NCI-H2171 (cell line): Measurements from ENCODE around the gene COPB1.

Source experiments
- DNase-seq: peaks from one replicate; lab custom pipeline; 2025; lab: John Stamatoyannopoulos, UW

The COPB1 gene

GRCh38 chr11:14503023-14503422, 3.4 kb upstream of the COPB1 start:
- no peak for DNase-seq

GRCh38 chr11:14502039-14502438, 2.4 kb upstream of the COPB1 start:
- DNase-seq: no peak

DNA sequence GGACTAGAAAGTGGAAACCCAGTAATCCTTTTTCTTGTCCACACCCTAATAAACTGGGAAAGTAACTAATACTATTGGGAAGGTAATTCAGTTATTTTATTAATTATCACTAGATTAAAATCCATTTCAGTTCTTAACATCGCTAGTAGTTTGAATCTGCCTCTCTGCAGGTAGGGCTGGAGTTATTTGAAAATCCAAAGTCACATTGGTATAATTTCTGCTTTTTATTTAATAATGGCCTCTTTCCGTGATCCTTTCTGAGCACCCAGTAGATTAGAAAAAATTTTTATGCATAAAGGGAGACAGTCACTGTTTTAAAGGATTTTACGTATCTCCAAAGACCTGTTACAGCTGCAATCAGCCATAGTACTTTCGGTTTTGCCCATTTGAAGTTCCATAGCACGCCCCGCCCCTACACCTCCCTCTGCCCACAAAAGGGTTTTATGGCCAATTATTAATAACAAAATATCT, 605 bp upstream of the COPB1 start:
- DNase-seq: no peak

DNA sequence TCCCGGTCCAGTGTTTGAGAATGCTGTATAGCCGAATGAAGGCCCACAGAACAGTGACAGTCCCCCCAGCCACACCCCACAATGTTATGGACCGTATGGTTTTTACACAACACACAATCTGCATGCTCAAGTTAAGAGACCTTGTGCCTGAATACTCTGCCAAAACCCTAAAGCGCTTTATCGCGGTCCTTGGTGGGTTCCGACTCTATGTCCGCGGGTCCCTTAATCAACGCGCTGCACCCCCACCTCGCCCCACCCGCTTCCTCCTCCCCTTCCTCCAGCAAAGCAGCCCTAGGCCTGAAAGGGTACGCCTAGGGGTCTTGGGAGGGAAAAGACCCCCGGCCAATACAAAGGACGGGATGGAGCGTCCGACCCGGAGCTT, 442 bp downstream of the COPB1 start:
- no peak for DNase-seq

DNA sequence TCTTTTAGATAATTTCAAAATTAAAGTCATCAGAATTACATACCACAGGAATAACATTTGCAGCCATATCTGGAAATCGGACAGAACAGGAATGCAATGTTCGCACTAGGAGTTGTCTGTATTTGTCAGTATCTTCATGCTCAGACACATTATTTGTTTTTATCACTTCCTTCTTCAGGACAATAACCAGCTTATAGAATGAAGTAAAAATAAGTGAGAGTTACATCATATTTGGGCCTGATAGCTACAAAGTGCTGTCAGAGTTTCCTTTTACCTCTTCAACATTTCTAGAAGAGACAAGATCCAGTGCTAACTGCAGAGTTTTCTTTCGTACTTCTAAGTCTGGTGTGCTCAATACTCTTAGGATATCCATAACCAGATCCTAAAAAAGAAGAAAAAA, 18.9 kb downstream of the COPB1 start:
- DNase-seq: no peak

DNA sequence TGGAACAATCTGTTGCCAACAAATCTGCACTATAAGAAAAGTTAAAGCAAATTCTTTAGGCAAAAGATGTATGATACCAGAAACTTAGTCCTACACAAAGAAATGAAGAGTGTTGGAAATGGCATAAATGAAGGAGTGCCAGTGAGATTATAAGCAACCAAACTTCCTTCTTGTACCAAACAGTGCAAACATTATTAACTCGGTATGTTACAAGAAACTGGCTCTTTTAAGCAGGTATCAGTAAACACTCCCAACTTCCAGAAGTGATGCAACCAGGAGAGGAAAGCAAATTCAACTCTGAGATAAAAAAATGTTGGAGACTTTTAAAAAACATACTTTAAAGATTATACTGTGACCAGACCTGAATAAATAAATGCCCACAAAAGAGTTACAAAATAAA, 28.5 kb downstream of the COPB1 start:
- no peak for DNase-seq

- DNase-seq: no peak
Measured at GRCh38 chr11:14463623-14464022, 36.0 kb downstream of the COPB1 start.

DNA sequence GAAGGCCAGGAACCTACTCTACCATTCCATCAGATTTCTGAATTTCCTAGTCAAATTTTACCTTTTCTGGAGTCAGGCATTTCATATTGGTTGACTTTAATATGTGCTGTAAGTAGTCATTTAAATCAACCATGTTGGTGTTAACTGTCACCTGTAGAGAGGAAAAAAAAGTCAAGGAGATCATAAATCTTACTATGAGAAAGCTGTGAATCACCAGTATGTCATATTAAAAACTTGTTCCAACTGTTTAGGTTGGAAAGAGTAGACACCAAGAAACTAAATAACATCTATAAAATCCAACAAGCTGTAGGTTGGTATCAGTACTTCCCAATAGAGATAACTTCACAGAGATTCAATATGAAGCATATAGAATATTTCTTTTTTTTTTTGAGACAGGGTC, 39.5 kb downstream of the COPB1 start:
- DNase-seq: no peak

DNA sequence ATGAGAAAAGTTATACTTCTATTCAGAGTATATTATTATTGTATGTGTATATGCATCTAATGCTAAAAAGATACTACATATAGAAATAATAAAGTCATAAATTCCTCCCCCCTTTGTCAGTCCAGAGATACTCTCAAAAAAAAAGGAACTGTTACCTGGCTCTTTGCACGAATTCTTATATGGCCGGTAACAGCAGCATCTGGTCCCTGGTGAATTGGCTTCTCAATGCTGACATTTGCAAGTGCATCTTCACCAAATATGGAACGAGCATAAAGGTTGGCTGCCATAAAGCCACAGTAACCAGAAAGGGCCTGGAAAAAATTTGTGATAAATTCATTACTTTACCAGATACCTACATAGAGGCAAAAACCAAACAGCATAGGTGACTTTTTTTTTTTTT, 41.2 kb downstream of the COPB1 start:
- DNase-seq: no peak

DNA sequence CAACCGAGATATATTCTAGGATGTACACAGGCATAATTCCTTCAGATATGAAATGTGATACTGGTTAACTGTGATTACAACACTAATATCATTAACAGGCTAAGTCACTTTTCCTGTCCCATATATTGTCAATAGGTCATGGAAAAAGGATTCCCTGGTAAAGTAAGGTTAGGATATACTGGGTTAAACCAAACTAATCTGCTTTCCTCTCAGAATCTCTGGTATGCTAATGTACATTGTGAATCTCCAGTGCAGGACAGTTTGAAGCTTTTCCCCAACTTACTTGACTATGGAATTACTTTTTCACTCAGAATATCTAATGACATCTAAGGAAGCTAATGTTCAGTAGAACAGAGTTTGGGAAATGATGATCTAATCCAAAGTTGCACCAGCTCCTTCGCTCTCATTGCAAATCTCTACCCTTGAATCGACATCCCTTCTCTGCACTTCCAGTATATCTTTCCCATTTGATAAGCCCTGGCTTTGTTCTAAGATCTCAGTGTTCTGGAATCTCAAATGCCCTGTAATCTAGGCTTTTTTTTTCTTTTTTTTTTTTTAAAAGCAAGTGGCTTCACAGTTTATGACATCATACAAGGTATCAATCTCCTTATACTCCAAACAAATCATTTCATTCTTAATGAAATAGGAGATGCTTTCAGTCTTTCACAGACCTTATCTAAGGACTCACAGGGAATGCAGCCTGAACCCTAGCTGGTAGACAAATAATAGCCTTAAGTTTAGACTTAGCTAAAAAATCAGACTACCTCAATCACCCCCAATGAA, 43.8 kb downstream of the COPB1 start:
- DNase-seq: no peak

DNA sequence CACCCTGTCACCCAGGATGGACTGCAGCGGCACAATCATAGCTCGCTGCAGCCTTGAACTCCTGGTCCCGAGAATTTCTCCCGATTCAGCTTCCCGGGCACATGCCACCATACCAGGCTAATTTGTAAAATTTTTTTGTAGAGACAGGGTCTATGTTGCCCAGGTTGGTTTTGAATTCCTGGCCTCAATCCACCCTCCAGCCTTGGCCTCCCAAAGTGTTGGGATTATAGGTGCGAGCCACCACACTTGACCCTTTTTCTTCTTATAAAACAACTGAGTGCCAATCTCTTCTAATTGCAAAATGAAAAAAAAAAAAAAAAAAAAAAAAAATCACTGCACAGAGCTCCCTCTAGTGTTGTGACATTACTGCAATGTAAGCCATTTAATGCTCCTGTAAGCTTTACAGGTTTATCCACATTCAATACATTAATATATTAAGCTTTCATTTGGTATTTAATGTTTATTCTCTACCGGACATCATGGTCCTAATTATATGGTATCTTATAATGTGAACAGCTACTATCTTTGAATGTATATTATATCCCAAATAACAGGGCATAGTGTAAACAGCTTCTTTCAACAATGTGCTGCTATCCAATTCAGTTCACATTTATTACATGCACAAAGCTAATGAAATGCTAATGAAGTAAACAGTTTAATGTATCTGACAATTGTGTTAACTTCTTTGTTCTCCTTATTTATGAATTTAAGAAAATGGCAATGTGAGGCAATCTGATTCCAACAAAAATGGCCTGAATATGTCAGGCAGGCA, 44.6 kb downstream of the COPB1 start:
- DNase-seq: no peak

DNA sequence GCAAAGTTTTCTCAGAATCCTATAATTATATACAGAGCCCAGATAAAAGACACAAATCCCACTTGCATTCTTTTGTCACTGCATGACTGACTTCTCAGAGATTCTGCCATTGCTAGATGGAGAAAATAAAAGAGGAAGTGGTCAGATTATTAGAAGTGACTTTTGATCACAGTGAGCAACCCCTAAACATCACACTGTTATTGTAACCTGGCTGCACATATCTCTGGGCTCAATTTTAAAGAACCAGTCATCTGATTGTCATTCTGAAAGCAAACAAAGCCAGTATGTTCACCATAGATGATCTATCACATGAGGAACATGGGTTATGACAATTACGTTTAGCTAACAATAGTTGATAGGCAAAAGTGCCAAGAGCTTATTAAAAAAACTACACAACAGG, 47.8 kb downstream of the COPB1 start:
- DNase-seq: no peak

- no peak for DNase-seq
Measured at GRCh38 chr11:14449302-14449714, 50.3 kb downstream of the COPB1 start.

- DNase-seq: no peak
Measured at GRCh38 chr11:14448240-14448639, 51.4 kb downstream of the COPB1 start.

DNA sequence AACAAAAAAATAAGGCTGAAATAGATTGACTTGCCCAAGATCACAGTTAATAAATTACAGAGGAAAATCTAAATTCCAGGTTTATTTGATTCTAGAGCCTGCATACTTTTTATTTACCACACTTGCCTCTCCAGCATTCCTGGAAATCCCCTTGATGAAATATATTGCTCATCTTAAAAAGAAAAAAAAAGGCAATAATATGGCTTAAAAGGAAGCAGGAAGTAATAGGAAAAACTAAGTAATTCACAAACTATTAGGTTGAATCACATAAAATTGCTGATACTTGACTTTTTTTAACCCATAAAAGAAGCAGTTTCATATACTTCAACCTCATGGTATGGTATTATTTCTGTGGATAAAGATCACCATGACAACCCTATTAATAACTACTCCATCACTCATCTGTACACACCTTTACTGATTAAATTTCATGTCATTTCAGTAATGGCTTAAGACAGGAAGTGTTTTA, 52.9 kb downstream of the COPB1 start:
- DNase-seq: no peak

- DNase-seq: no peak
Measured at GRCh38 chr11:14445542-14446530, 53.8 kb downstream of the COPB1 start.

GRCh38 chr11:14444441-14445189, 55.0 kb downstream of the COPB1 start:
- no peak for DNase-seq

DNA sequence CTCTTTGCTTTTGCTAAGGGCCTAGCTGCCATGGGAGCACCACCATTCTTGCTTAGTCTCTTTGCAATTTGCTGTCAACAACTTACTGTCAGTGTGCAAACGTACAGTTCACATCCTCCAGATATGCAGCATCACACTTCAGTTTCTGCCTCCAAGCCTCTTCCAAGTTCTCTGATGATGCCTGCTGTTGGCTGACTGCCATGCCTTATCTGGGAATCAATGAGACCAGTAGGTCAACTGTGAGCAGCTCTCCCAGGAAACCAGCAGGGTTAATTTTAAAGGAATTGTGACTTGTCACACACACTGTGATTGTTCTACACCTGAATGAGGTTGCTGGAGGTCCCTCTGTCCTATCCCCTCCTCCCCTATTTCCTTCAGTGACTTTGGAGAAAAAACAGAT, 56.0 kb downstream of the COPB1 start:
- DNase-seq: no peak

- DNase-seq: no peak
Measured at GRCh38 chr11:14435717-14436512, 63.7 kb downstream of the COPB1 start.

- DNase-seq: no peak
Measured at GRCh38 chr11:14425621-14426020, 74.0 kb downstream of the COPB1 start.

DNA sequence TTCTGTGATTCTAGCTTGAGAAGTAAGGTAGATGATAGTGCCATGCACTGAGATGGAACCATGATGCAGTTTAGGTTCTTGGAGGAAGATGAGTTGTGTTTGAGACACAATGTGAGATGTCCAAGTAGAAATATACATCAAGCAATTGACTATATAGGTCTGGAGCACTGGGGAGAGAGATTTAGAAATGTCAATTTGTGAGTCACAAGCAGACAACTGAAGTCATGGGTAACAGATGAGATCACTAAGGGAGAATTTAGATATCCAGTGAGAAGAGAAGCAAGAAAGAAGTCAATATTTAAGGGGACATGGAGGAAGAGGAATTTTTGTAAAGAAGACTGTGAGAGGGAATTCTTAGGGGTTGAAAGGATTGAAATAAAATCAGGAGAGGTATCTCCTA, 75.5 kb downstream of the COPB1 start:
- no peak for DNase-seq
